Kasumi-1 (cell line): ENCODE data around the gene ATP2C2.

Experiments used
- DNase-seq, 2 experiments: peaks; one replicate each; lab custom pipeline; 2025; lab: John Stamatoyannopoulos, UW

The ATP2C2 gene

DNA sequence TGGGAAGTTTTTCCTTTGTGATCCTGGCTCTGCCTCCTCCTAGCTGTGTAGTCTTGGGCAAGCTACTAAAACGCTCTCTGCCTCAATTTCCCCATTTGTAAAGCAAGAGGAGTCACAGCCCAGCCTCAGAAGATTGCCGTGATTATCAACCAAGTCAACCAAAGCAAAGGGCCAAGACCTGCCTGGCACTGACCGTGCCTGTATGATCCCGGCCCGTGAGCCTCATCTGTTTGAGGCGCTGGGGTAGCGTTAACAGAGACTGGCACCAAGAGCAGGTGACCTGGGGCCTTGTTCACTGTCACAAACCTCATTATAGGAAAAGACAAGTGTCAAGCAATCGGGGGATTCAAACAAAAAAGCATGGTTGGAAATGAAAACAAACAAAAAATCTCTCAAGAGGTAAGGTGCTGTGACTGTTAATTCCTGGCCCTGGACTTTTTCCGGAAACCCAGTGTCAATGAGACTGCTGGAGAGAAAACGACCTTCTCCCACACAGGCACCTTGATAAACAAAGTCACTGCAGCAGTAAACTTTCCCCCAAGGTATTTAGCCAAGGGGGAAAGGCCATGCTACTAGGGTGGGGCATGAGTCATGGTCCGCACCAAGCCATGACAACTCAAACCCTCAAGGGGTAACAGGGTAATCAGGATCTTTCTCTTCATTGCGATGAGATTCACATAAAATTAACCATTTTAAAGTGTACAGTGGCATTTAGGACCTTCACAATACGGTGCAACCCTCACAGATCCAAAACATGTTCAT lies 130.7 kb downstream of the ATP2C2 start:
- no peak for DNase-seq

DNA sequence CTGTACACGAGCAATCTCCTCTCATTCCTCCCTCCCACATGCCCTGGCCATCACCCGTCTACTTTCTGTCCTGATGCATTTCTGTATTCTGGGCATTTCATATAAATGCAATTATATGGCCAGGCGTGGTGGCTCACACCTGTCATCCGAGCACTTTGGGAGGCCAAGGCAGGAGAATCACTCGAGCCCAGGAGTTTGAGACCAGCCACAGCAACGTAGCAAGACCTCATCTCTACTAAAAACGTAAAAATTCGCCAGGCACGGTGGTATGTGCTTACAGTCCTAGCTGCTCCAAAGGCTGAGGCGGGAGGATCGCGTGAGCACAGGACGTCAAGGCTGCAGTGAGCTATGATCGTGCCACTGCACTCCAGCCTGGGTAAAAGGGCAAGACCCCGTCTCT lies 131.3 kb downstream of the ATP2C2 start:
- no peak for DNase-seq

DNA sequence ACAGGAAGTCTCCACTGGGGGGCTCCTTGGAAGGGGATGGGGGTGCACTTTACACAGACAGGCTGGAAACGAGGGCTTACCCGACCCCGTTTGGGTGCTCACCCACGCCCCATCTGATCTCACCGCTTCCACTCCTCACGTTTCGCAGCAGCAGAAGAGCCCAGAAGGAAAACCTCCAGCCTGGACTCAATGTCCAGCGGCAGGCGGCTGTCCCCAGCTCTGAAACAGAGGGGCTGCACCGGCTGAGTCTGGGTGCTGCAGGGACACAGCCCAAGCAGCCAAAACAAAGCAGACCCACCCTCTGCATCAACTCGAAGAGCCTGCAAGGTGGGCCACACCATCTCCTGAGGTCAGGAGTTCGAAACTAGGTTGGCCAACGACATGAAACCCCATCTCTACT lies 132.2 kb downstream of the ATP2C2 start:
- DNase-seq, result no peak

DNA sequence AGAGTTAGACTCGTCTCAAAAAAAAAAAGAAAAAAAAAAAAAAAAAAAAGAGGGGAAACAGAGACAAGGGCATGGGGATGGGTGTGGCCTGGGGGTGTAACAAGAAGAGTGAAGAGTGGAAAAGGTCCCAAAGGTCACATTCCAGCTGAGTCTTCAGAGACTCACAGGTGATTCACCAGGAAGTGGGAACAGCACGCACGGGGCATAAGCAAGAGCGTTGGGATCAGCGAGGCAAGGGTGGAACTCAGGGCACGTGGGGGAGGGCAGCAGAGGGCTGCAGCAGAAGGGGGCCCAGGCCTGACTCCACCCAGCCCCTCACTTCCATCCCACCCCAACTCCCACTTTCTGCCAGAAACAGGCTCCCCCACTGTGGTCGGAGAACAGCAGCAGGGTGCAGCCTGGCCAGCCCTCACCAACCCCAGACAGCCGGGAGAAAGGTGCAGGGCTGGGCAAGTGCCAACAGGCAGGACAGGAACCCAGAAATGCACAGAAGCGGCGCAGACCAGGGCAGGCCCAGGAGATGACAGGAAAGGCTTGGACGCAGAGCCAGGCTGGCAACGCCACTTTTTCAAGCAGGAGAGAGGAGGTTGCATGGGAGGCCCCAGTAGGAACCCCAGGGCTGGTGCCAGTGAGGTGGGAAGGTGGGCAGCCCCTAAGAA lies 132.9 kb downstream of the ATP2C2 start:
- no peak for DNase-seq

DNA sequence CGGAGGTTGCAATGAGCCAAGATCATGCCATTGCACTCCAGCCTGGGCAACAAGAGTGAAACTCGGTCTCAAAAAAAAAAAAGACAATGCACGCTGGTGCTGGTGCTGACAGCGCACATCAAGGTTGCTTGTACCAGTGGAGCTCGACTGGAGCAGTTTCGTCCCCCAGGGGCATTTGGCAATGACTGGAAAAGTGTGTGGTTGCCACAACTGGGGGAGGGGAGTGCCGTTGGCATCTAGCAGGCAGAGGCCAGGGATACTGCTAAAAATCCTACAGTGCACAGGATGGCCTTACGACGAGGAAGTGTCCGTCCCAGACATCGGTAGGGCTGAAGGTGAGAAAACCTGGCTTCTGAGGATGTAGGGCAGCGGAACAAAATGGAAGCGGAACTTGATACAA lies 133.7 kb downstream of the ATP2C2 start:
- DNase-seq, result no peak

DNA sequence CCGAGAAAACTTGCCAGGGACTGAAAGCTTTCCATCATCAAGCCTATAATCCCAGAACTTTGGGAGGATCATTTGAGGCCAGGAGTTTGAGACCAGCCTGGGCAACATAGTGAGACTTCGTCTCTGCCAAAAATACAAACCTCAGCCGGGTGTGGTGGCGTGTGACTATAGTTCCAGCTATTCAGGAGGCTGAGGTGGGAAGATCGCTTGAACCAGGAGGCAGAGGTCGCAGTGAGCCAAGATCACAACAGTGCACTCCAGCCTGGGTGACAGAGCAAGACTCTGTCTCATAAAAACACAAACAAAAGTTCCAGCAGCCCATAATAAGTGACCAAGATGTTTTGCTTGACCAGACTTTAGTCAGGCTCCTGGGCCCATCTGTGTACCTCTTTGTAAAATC lies 134.2 kb downstream of the ATP2C2 start:
- no peak for DNase-seq

DNA sequence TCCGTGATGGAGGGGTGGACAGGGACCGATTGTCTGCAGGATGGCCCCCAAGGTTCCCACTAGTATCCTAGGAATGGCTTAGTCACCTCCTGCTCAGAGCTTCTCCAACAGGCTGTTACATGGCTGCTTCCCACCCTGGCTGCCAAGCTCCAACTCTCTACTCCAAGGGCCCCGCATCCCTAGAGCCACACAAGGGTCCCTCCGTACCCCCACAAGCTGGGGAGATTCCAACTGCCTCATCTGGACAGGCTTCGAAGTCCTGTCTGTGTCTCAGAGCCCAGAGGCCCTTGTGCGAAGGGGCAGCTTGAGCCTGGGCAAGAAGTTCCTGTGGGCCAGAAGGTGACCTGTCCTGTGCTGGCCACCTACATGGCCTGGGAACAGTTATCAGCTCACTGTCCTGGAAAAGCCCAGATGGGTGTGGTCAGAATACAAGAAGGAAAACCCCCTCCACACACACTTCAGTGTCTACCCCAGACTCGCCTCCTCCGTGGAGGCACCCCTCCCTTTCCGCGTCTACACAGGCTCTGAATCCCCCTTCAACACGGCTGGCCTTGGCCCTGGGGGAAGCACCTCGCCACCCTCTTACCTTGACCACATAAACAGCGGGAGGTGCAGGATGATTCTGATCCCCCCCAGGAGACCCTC lies 135.5 kb downstream of the ATP2C2 start:
- no peak for DNase-seq

DNA sequence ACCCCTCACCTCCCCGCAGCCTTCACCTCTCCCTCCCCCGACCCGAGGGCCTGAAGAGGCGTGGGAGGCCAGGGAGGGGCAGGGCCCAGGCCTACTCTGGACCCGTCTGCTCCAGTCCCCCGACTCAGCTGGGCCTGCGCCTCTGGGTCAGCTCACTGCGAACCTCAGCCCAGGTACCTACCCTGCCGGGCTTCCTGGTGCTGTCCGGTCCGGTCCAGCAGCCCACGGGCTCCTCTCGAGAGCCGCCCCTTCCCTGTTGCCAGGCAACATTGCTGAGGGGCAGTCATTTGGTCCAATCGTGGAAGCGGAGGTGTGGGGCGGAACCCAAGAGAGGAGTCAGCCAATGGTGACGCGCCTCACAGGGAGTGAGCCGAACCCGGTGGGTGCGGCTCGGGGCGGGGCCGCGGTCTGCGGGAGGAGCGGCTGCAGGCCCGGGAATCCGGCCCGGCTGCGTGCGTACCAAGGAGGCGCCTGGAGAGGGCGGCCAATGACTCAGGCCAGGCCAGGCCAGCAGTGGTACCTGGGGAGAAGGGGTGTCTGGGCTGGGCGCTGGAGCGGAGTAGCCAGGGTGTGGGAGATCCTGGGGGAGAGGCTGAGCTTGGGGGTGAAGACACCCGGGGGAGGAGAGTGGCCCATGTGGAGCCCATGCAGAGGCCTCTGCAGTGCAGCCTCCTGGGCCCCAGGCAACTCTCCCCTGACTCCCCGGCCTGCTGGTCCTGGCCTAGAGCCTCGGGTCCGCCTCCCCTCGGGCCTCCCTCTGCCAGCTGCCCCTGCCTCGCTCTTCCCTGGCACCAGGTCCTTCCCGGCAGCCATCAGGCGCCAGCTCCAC lies 136.3 kb downstream of the ATP2C2 start, which contains the start of gene MEAK7:
MEAK7 (minus strand) TSS at position 240 of the 829 bp plus-strand sequence. CDS start 6,573 bp downstream, outside the sequence.
- DNase-seq, result peak; percentile 62 to 65

DNA sequence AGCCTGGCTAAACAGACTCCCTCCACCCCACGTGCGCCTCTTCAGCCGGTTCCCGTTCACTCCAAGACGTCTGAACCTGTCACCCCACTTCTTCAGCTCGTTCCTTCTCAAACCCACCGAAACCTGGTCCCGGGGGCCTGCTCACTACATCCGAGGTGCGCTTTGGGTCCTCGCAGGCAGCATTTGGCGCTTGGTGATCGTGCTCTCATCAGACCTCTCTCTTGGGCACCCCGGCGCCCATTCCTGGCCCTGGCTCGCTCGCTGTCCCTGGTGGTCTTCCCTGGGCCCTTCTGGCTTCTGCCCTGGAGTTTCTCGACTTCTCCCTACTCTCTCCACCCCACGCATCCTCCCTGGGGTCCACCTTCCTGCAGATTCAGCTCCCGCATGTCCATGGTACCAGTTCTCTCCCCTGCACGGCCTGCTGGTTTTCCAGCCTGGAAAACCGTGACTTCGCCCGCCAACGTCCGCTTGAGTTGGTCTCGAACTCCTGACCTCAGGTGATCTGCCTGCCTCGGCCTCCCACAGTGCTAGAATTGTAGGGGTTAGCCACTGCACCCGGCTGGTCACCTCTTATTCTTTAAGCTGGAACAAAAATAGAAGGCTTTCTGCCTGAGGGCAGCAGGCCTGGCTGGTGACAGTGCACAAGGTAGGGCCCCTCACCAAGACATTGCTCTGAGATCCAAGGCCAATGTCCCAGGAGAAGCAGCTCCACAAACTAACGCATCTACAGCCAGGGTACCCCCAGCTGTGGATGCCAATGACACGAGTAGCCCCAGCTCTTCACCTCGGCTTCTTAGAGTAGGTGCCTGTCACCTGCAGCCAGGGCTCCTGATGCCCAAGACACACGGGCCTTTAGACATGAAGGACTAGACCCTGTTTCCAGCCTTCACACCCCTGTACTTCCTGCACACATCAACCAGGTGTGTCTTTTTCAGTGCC lies 137.2 kb downstream of the ATP2C2 start:
- no peak for DNase-seq

DNA sequence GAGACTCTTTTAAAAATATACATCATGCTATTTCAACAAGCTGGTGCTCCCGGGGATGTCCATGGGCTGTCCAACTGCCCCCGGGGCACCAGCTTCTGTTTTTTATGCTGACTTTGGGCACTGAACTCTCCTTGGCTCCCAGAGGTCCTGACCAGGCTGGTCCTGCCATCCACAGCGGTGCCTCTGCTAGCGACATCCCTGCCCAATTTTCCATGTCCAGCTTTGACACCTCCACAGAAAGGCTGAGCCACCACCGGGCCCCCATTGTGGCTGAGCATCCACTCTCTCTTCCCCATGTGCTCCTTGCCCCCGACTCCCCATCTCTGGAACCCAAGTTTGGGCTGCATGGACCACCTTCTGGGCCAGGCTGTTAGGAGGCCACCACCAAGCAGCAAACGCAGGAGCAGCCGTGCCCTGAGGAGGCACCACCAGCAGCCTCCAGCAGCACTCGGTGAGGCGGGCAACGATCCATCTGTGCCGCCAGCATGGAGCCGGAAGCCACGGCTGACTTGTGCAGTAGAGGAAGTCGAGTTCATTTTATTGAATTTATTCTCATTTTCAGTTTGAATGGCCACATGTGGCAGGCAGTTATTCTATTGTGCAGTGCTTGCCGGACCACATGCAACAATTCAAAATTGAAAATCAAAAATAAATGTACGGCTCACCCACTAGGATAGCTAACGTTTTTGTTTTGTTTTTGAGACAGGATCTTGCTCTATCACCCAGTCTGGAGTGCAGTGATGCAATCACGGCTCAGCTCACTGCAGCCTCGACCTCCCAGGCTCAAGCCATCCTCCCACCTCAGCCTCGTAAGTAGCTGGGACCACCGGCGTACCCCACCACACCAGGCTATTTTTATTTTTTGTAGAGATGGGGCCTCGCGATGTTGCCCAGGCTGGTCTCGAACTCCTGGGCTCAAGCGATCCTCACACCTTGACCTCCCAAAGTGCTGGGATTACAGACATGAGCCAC lies 139.0 kb downstream of the ATP2C2 start:
- peak; percentile 59 to 67 for DNase-seq

DNA sequence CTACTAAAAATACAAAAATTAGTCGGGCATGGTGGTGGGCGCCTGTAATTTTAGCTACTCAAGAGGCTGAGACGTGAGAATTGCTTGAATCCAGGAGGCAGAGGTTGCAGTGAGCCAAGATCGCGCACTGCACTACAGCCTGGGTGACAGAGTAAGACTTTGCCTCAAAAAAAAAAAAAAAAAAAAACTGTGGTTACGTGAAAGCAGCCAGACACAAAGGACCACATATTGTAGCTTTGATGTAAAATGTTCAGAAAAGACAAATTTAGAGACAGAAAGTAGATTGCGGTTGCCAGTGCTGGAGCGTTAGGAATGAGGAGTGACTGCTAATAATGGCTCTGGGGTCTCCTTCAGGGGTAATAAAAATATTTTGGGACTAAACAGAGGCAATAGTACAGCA lies 140.2 kb downstream of the ATP2C2 start:
- no peak for DNase-seq

DNA sequence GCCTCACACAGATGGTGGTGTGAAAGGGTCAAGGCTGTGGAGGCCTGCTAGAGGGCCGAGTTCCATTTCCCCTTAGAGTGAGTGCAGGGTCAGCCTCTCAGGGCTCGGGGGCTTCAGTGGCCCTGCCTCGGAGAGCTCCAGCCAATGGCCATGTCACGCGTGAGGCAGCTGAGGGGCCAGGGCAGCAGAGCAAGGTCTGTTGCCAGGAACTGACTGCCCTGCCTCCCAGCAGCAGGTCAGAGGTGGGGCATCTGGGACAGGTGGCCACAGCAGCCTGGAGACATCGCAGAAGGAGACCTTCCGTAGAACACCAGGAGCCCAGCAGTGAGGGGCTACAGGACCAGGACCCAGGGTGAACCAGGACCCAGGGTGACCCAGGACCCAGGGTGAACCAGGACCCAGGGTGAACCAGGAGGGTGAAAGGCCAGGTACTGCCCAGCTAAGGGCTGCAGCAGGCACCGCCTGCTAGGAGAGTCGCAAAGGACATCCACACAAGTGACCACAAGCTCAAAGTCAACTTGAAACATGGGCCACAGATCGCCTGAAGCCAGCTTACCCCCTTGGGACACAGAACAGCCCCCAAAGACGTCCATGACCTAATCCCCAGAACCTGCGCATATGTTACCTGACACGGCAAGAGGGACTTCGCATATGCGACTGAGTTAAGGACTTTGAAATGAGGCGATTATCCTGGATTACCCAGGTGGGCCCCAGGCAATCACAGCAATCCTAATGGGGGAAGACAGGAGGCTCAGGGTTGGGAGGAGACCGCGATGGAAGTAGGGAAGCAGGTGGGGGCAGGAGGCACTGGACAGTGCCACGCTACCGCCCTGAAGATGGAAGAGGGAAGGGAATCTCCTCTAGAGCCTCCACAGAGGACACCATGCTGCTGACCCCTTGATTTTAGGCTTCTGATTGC lies 141.0 kb downstream of the ATP2C2 start:
- DNase-seq, result no peak

DNA sequence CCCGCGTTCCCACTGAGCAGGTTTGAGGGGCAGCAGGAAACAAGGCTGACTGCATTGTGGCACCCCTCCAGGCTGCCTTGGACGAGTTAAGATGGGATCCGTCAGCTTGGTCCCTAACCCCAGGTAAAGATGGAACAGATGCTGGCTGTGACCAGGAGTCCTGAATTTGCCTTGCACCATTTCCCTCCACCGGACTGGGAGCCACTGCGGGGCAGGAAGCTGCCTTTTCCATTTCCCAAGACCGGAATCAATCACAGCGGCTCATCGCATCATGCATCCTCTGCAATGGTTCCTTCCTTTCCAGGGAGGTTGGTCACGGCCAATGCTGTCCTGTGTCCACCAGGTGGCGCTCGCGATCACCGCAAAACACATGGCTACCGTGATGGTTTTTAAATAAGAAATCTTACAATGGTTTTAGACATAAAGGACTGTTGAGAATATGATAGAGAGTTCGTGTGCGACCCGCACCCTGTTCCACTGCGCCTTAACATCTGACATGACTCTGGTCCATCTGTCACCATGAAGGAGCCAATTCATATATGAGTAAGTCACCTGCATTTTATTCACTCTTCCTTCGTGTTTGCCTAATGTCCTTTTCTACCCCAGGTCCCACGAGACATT lies 143.0 kb downstream of the ATP2C2 start:
- peak; percentile 73 to 75 for DNase-seq

DNA sequence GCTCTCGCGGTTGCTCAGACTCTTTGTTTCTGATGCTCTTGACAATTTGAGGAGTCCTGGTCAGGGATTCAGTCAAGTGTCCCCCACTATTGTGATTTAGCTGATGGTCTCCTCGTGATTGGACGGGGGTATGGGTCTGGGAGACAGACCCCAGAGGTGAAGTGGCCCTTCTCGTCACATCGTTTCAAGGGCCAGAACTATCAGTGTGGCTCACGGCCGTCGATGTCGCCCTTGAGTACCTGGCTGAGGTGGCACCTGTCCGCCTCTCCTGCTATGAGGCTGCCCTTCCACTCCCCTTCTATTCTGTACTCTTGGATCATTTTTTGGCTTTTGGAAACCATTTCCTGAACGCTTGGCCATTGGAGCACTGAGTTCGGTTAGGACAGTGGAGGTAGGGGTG lies 143.5 kb downstream of the ATP2C2 start:
- DNase-seq, result no peak

DNA sequence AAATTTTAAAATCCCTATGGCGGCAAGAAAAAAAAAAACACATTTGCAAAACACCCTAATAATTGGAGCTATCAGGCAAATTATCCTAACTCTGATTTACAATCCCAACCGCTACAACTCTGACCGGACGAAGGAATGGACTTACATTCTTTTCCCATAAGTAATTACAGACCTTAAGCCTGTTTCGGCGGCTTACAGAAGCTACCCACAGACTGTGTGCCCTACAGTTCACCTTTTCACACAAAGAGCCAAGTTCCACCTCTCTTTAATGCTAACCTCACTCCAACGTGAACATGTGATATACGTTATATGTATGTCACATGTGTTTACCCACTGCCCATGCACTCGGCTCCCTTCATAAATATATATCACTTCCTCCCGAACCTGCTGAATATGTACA lies 144.8 kb downstream of the ATP2C2 start:
- DNase-seq, result no peak

DNA sequence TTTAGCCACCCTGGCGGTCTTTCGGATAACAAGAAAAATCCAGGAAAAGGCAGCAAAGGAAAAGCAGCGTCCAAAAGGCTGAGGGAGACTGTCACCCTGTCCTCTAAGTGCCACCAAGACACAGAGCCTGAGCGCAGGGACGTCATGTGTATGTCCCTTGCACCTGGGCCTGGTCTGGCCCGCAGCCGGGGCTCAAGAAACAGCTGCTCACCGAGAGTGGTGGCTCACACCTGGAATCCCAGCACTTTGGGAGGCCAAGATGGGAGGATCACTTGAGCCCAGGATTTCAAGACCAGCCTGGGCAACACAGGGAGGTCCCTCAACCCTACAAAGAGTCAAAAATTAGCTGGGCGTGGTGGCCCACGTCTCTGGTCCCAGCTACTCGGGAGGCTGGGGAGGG lies 145.3 kb downstream of the ATP2C2 start:
- DNase-seq, result no peak
